SK-N-SH (cell line): ENCODE measurements around the gene CNST.

ENCODE experiments used
- CTCF ChIP-seq: fragments of 200-600 bp; sonication (generic); IDR thresholded peaks from 2 replicates; pipeline ENCODE4 v1.6.1; 2017; ENCODE audit warnings: antibody characterized with exemption, mild to moderate bottlenecking, moderate library complexity
- IRF3 ChIP-seq: fragments of 150-350 bp; IDR thresholded peaks from 2 replicates; pipeline ENCODE4 v1.6.1; 2016; ENCODE audit warnings: mild to moderate bottlenecking, low read depth, low read length
- RAD21 ChIP-seq: IDR thresholded peaks from 2 replicates; pipeline ENCODE4 v1.6.1; 2012; ENCODE audit warnings: mild to moderate bottlenecking, low read length
- REST ChIP-seq: IDR thresholded peaks from 2 replicates; pipeline ENCODE4 v1.6.1; 2012; ENCODE audit warnings: mild to moderate bottlenecking, low read depth, low read length, moderate library complexity
- RFX5 ChIP-seq: IDR thresholded peaks from 2 replicates; pipeline ENCODE4 v1.6.1; 2012; ENCODE audit warnings: mild to moderate bottlenecking, improper control_type of control experiment, low read length
- USF2 ChIP-seq: fragments of 150-350 bp; IDR thresholded peaks from 2 replicates; pipeline ENCODE4 v1.6.1; 2017; ENCODE audit warnings: antibody characterized with exemption, low read length, low read depth, borderline replicate concordance

GRCh38 chr1:246609632-246610031 is 43.4 kb downstream of the CNST start:
- no peak for TF ChIP-seq RAD21
- no peak for TF ChIP-seq CTCF
- TF ChIP-seq IRF3 = no peak
- TF ChIP-seq RFX5 = no peak
- TF ChIP-seq USF2 = no peak
- TF ChIP-seq REST = no peak
